Prostate gland (tissue), 2 donors: ENCODE measurements around the gene BTF3.

Experiments
- POLR2A ChIP-seq: fragments of 450-650 bp; IDR thresholded peaks from one replicate; pipeline ENCODE4 v1.6.1; 2016; ENCODE audit warnings: antibody characterized with exemption, mild to moderate bottlenecking
- TF ChIP-seq, protein P1 (sequence below), 4 experiments: fragments of 200-600 bp in 2 of 4; fragments of 450-650 bp in 2 of 4; sonication (generic) in 2 of 4; IDR thresholded peaks; 1 replicate in 3 of 4; 2 replicates in 1 of 4; pipeline ENCODE4 v1.5.1; 2016 to 2019; ENCODE audit warnings: antibody characterized with exemption in 4 of 4, mild to moderate bottlenecking in 2 of 4, moderate library complexity in 2 of 4

DNA sequence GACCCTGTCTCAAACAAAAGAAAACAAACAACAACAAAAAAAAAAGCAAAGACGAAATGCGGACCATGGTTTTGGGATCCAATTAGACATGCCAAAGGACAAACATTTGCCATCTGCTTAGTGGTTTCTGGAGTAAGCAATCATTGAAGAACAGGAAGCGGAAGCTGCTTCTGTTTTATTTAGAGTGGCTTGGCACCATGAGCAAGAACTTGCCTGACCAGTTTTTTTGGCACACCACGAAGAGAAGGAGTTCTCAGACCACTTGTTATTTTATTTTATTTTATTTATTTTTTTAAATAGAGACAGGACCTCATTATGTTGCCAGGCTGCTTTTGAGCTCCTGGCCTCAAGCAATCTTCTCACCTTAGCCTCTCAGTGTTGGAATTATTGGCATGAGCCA, 17.0 kb downstream of the BTF3 start:
- TF ChIP-seq, protein P1, sequence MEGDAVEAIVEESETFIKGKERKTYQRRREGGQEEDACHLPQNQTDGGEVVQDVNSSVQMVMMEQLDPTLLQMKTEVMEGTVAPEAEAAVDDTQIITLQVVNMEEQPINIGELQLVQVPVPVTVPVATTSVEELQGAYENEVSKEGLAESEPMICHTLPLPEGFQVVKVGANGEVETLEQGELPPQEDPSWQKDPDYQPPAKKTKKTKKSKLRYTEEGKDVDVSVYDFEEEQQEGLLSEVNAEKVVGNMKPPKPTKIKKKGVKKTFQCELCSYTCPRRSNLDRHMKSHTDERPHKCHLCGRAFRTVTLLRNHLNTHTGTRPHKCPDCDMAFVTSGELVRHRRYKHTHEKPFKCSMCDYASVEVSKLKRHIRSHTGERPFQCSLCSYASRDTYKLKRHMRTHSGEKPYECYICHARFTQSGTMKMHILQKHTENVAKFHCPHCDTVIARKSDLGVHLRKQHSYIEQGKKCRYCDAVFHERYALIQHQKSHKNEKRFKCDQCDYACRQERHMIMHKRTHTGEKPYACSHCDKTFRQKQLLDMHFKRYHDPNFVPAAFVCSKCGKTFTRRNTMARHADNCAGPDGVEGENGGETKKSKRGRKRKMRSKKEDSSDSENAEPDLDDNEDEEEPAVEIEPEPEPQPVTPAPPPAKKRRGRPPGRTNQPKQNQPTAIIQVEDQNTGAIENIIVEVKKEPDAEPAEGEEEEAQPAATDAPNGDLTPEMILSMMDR (IDR thresholded peaks at IDR 0.05): no peak
- TF ChIP-seq POLR2A: no peak
